Naive B cell (primary cell): ENCODE measurements around the gene VSX1. TPM values are rescaled to one million over a fixed set of nuclear protein-coding genes. Genes with fewer than 3 reads are reported as not detected.

ENCODE experiments used
- ATAC-seq, 2 donors: fragments of 150-1000 bp; cut with Tn5 transposase; 2 replicates each; pipeline ENCODE4 v1.10.0; 2021; ENCODE audit warnings: low read depth in 2 of 2, mild to moderate bottlenecking in 2 of 2, moderate library complexity in 2 of 2
- DNase-seq: peaks from one replicate; pipeline ENCODE4 v3.0.0; 2022
- H3K27ac Mint-ChIP-seq, 6 donors: one replicate each; pipeline ENCODE4 v1.8.0; 2020 to 2022; ENCODE audit warnings: mild to moderate bottlenecking in 6 of 6, mixed read lengths in 6 of 6, moderate library complexity in 5 of 6, inconsistent platforms in 2 of 6
- H3K27me3 Mint-ChIP-seq, 3 donors: one replicate each; pipeline ENCODE4 v1.8.0; 2021 to 2022; ENCODE audit warnings: mixed read lengths in 3 of 3, mild to moderate bottlenecking in 1 of 3
- H3K36me3 Mint-ChIP-seq, 2 donors: one replicate each; pipeline ENCODE4 v1.8.0; 2020 to 2022; ENCODE audit warnings: mixed read lengths in 2 of 2, inconsistent platforms in 1 of 2, mild to moderate bottlenecking in 1 of 2
- H3K4me1 Mint-ChIP-seq, 3 donors: one replicate each; pipeline ENCODE4 v1.8.0; 2020 to 2022; ENCODE audit warnings: mixed read lengths in 3 of 3, inconsistent platforms in 1 of 3, mild to moderate bottlenecking in 1 of 3, moderate library complexity in 1 of 3
- H3K4me3 Mint-ChIP-seq, 8 donors: one replicate each; pipeline ENCODE4 v1.8.0; 2020 to 2022; ENCODE audit warnings: mild to moderate bottlenecking in 8 of 8, mixed read lengths in 8 of 8, moderate library complexity in 8 of 8, inconsistent platforms in 2 of 8
- H3K9me3 Mint-ChIP-seq, 7 donors: one replicate each; pipeline ENCODE4 v1.8.0; 2020 to 2022; ENCODE audit warnings: mixed read lengths in 7 of 7, mild to moderate bottlenecking in 5 of 7, inconsistent platforms in 2 of 7, moderate library complexity in 1 of 7
- polyA plus RNA-seq, 6 donors: library from polyadenylated mRNA; unstranded; fragments of 300-500 nt; fragmentation: Illumina TruSeq; gene quantifications; one replicate each; pipeline ENCODE4 v1.2.3, GENCODE V29; 2021; ENCODE audit warnings: low read depth in 6 of 6

Gene VSX1
- not detected for polyA plus RNA-seq

- DNase-seq (no peak), ATAC-seq (no peak)
- H3K9me3 Mint-ChIP-seq = peaks cover 0 to 5% (median 0%) of the 10 kb centered on the region in 7 donors
- peaks cover 5 to 6% of the 10 kb centered on the region in 2 donors for H3K36me3 Mint-ChIP-seq
- H3K27ac Mint-ChIP-seq = peak within 1 kb of the TSS in 2 of 6 donors; percentile 33 to 52
- peaks cover 11 to 34% (median 16%) of the 10 kb centered on the region in 3 donors for H3K4me1 Mint-ChIP-seq
- peaks cover 61 to 89% (median 87%) of the 10 kb centered on the region in 3 donors for H3K27me3 Mint-ChIP-seq
- H3K4me3 Mint-ChIP-seq = peak within 1 kb of the TSS in 4 of 8 donors; percentile 32 to 53 (median 46)
These were observed at the start of gene VSX1 for GRCh38 chr20:25081730-25082497. TSS of gene VSX1 (minus strand) at chr20:25082141. CDS start at chr20:25082096, 45 bp downstream.

- H3K4me1 Mint-ChIP-seq = no peaks in the 10 kb centered on the region
- H3K4me3 Mint-ChIP-seq = no peak overlapping the region
- H3K27me3 Mint-ChIP-seq = peaks cover 16 to 40% (median 18%) of the 10 kb centered on the region in 3 donors
- H3K9me3 Mint-ChIP-seq = peaks cover 4 to 15% (median 7%) of the 10 kb centered on the region in 7 donors
- no peaks in the 10 kb centered on the region for H3K36me3 Mint-ChIP-seq
- no peak for DNase-seq
- no peak for ATAC-seq
- no peak overlapping the region for H3K27ac Mint-ChIP-seq
These were observed 48.0 kb upstream of the VSX1 start for GRCh38 chr20:25129908-25130307.

- Mint-ChIP-seq H3K9me3 (peaks cover 4 to 15% (median 7%) of the 10 kb centered on the region in 7 donors), H3K36me3 (no peaks in the 10 kb centered on the region), H3K27me3 (peaks cover 15 to 40% (median 16%) of the 10 kb centered on the region in 3 donors), H3K4me1 (no peaks in the 10 kb centered on the region), H3K4me3 (no peak overlapping the region), H3K27ac (no peak overlapping the region)
- ATAC-seq = no peak
- no peak for DNase-seq
These were observed 47.5 kb upstream of the VSX1 start for GRCh38 chr20:25129428-25129827.

GRCh38 chr20:25128649-25129048 is 46.7 kb upstream of the VSX1 start:
- Mint-ChIP-seq H3K4me1 (no peaks in the 10 kb centered on the region), H3K27ac (no peak overlapping the region), H3K4me3 (no peak overlapping the region), H3K9me3 (peaks cover 4 to 15% (median 7%) of the 10 kb centered on the region in 7 donors), H3K36me3 (no peaks in the 10 kb centered on the region), H3K27me3 (peaks cover 11 to 35% (median 14%) of the 10 kb centered on the region in 3 donors)
- DNase-seq (no peak), ATAC-seq (no peak)

- ATAC-seq = no peak
- H3K27ac Mint-ChIP-seq = no peak overlapping the region
These were observed 46.0 kb upstream of the VSX1 start for GRCh38 chr20:25127761-25128537.

GRCh38 chr20:25126204-25127029 is 44.5 kb upstream of the VSX1 start:
- no peaks in the 10 kb centered on the region for H3K36me3 Mint-ChIP-seq
- H3K4me1 Mint-ChIP-seq = no peaks in the 10 kb centered on the region
- no peak overlapping the region for H3K27ac Mint-ChIP-seq
- no peak for ATAC-seq
- peaks cover 4 to 15% (median 7%) of the 10 kb centered on the region in 7 donors for H3K9me3 Mint-ChIP-seq
- DNase-seq = no peak
- no peak overlapping the region for H3K4me3 Mint-ChIP-seq
- H3K27me3 Mint-ChIP-seq = peaks cover 0 to 16% (median 15%) of the 10 kb centered on the region in 3 donors

More at GRCh38 chr20:25127761-25128537, 46.0 kb upstream of the VSX1 start:
- H3K36me3 Mint-ChIP-seq = no peaks in the 10 kb centered on the region
- H3K4me1 Mint-ChIP-seq = no peaks in the 10 kb centered on the region
- H3K9me3 Mint-ChIP-seq = peaks cover 4 to 15% (median 7%) of the 10 kb centered on the region in 7 donors
- peaks cover 7 to 28% (median 11%) of the 10 kb centered on the region in 3 donors for H3K27me3 Mint-ChIP-seq
- DNase-seq = no peak
- no peak overlapping the region for H3K4me3 Mint-ChIP-seq

GRCh38 chr20:25125636-25126035 is 43.7 kb upstream of the VSX1 start:
- no peaks in the 10 kb centered on the region for H3K4me1 Mint-ChIP-seq
- ATAC-seq = no peak

GRCh38 chr20:25120920-25121319 is 39.0 kb upstream of the VSX1 start:
- no peak overlapping the region for H3K27ac Mint-ChIP-seq
- peaks cover 5 to 15% (median 8%) of the 10 kb centered on the region in 3 donors for H3K27me3 Mint-ChIP-seq
- ATAC-seq = no peak
- H3K9me3 Mint-ChIP-seq = peaks cover 0 to 3% (median 0%) of the 10 kb centered on the region in 7 donors
- H3K4me1 Mint-ChIP-seq = no peaks in the 10 kb centered on the region
- DNase-seq = no peak
- H3K36me3 Mint-ChIP-seq = no peaks in the 10 kb centered on the region
- no peak overlapping the region for H3K4me3 Mint-ChIP-seq

More at GRCh38 chr20:25125636-25126035, 43.7 kb upstream of the VSX1 start:
- DNase-seq = no peak
- Mint-ChIP-seq H3K27ac (no peak overlapping the region), H3K27me3 (peaks cover 6 to 12% (median 8%) of the 10 kb centered on the region in 3 donors), H3K36me3 (no peaks in the 10 kb centered on the region), H3K4me3 (no peak overlapping the region), H3K9me3 (peaks cover 4 to 15% (median 7%) of the 10 kb centered on the region in 7 donors)

GRCh38 chr20:25120457-25120856 is 38.5 kb upstream of the VSX1 start:
- Mint-ChIP-seq H3K27me3 (peaks cover 4 to 15% (median 9%) of the 10 kb centered on the region in 3 donors), H3K4me3 (no peak overlapping the region), H3K36me3 (no peaks in the 10 kb centered on the region), H3K9me3 (peaks cover 0 to 3% (median 0%) of the 10 kb centered on the region in 7 donors), H3K4me1 (no peaks in the 10 kb centered on the region), H3K27ac (no peak overlapping the region)
- DNase-seq (no peak), ATAC-seq (no peak)

- peaks cover 0 to 3% (median 0%) of the 10 kb centered on the region in 7 donors for H3K9me3 Mint-ChIP-seq
- no peak overlapping the region for H3K27ac Mint-ChIP-seq
- H3K36me3 Mint-ChIP-seq = no peaks in the 10 kb centered on the region
- DNase-seq (no peak), ATAC-seq (no peak)
- no peak overlapping the region for H3K4me3 Mint-ChIP-seq
- H3K4me1 Mint-ChIP-seq = no peaks in the 10 kb centered on the region
- H3K27me3 Mint-ChIP-seq = peaks cover 11 to 24% (median 18%) of the 10 kb centered on the region in 3 donors
These were observed 36.6 kb upstream of the VSX1 start for GRCh38 chr20:25118529-25118928.

- Mint-ChIP-seq H3K4me3 (no peak overlapping the region), H3K27me3 (peaks cover 11 to 24% (median 18%) of the 10 kb centered on the region in 3 donors)
These were observed 36.0 kb upstream of the VSX1 start for GRCh38 chr20:25117990-25118389.

GRCh38 chr20:25116739-25117458 is 35.0 kb upstream of the VSX1 start:
- Mint-ChIP-seq H3K4me1 (no peaks in the 10 kb centered on the region), H3K27ac (no peak overlapping the region), H3K27me3 (peaks cover 8 to 24% (median 18%) of the 10 kb centered on the region in 3 donors), H3K36me3 (no peaks in the 10 kb centered on the region), H3K9me3 (peaks cover 0 to 3% (median 0%) of the 10 kb centered on the region in 7 donors), H3K4me3 (no peak overlapping the region)
- DNase-seq (no peak), ATAC-seq (no peak)

More at GRCh38 chr20:25117990-25118389, 36.0 kb upstream of the VSX1 start:
- DNase-seq = no peak
- Mint-ChIP-seq H3K27ac (no peak overlapping the region), H3K4me1 (no peaks in the 10 kb centered on the region), H3K9me3 (peaks cover 0 to 3% (median 0%) of the 10 kb centered on the region in 7 donors), H3K36me3 (no peaks in the 10 kb centered on the region)
- ATAC-seq = no peak
